ENCODE measurements around the gene IKBKG. TPM values are rescaled to one million over a fixed set of nuclear protein-coding genes. Genes with fewer than 3 reads are reported as not detected.
"Not testable (repeated sequence)": the region's sequence is repeated elsewhere in the genome, so short reads cannot be mapped to it uniquely, and the experiment has no call there.

IKBKG gene
- total RNA-seq, 1 donor = 18.5 TPM

DNA sequence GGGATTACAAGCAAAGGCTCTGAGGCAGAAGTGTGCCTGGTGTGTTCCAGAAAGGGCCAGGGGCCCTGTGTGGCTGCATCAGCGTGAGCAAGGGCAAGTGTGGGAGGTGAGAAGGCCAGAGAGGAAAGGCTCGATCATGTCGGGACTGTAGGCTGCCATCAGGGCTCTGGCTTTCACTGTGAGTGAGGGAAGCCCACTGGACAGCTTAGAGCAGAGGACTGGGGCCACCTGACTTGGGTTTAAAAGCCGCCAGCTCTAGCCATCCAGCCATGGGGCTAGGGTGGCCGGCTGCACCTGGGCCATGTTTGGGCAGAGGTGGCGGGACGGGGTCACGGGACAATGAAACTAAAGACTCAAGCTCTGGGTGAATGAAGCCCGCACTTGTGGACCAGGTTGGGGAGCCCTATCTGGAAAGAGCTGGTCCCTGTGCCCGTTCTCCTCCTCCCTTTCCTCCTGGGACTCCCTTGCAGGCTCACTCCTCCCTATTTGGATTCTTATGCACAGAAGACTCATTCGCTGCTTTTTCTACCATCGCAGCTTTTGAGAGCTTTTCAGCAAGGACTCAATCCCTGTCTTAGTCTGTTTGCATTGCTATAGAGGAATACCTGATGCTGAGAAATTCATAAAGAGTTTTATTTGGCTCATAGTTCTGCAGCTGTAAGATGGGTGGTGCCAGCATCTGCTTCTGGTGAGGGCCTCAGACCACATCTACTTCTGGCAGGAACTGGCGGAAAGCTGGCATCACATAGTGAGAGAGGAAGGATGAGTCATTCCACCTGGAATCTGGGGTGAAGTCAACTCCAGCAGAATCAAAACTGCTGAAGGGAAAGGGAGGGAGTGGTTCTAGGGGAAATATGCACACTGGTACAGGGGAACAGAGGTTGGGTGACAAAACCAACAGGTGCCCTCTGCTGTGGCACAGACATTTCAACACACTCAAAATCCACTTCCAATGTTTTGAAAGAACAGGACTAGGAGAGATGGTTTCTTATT is 56.3 kb downstream of the IKBKG start:
- Histone ChIP-seq H2AFZ (ENCODE audit: low read length) (no peak overlapping the region), H3K9me3 (ENCODE audit: low read depth, low read length) (no peaks in the 10 kb centered on the region), H3K79me2 (ENCODE audit: insufficient read depth, low read length) (no peaks in the 10 kb centered on the region), H4K20me1 (ENCODE audit: insufficient read depth, low read length) (no peaks in the 10 kb centered on the region), H3K27me3 (ENCODE audit: insufficient read depth, low read length) (no peaks in the 10 kb centered on the region), H3K4me2 (ENCODE audit: insufficient read depth, low read length) (peak overlapping the region; percentile 23), H3K4me3 (ENCODE audit: insufficient read depth, low read length) (no peak overlapping the region), H3K36me3 (ENCODE audit: insufficient read depth, low read length) (no peaks in the 10 kb centered on the region), H3K4me1 (ENCODE audit: insufficient read depth, low read length) (peaks cover 19% of the 10 kb centered on the region), H3K27ac (ENCODE audit: low read depth, low read length) (no peak overlapping the region)
- DNase-seq (ENCODE audit: insufficient read length, low spot score, missing footprints) = peak; percentile 88
- TF ChIP-seq, protein P1, sequence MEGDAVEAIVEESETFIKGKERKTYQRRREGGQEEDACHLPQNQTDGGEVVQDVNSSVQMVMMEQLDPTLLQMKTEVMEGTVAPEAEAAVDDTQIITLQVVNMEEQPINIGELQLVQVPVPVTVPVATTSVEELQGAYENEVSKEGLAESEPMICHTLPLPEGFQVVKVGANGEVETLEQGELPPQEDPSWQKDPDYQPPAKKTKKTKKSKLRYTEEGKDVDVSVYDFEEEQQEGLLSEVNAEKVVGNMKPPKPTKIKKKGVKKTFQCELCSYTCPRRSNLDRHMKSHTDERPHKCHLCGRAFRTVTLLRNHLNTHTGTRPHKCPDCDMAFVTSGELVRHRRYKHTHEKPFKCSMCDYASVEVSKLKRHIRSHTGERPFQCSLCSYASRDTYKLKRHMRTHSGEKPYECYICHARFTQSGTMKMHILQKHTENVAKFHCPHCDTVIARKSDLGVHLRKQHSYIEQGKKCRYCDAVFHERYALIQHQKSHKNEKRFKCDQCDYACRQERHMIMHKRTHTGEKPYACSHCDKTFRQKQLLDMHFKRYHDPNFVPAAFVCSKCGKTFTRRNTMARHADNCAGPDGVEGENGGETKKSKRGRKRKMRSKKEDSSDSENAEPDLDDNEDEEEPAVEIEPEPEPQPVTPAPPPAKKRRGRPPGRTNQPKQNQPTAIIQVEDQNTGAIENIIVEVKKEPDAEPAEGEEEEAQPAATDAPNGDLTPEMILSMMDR (IDR thresholded peaks at IDR 0.05; ENCODE audit: extremely low read depth, low read depth, low read length) = no peak

- Histone ChIP-seq H2AFZ (ENCODE audit: low read length) (no peak overlapping the region), H3K79me2 (ENCODE audit: insufficient read depth, low read length) (no peaks in the 10 kb centered on the region), H3K4me1 (ENCODE audit: insufficient read depth, low read length) (peaks cover 15% of the 10 kb centered on the region), H3K4me3 (ENCODE audit: insufficient read depth, low read length) (no peak overlapping the region), H3K27me3 (ENCODE audit: insufficient read depth, low read length) (no peaks in the 10 kb centered on the region), H3K36me3 (ENCODE audit: insufficient read depth, low read length) (no peaks in the 10 kb centered on the region), H4K20me1 (ENCODE audit: insufficient read depth, low read length) (no peaks in the 10 kb centered on the region), H3K27ac (ENCODE audit: low read depth, low read length) (no peak overlapping the region), H3K9me3 (ENCODE audit: low read depth, low read length) (no peaks in the 10 kb centered on the region), H3K4me2 (ENCODE audit: insufficient read depth, low read length) (no peak overlapping the region)
- TF ChIP-seq, protein P1 (IDR thresholded peaks at IDR 0.05; ENCODE audit: extremely low read depth, low read depth, low read length) = no peak
- no peak for DNase-seq (ENCODE audit: insufficient read length, low spot score, missing footprints)
These were observed 58.1 kb downstream of the IKBKG start for GRCh38 chrX:154605566-154605965.

- TF ChIP-seq, protein P1 (IDR thresholded peaks at IDR 0.05; ENCODE audit: extremely low read depth, low read depth, low read length) = no peak
- H3K27me3 ChIP-seq (ENCODE audit: insufficient read depth, low read length) = no peaks in the 10 kb centered on the region
- H3K4me2 ChIP-seq (ENCODE audit: insufficient read depth, low read length) = no peak overlapping the region
- H3K79me2 ChIP-seq (ENCODE audit: insufficient read depth, low read length) = no peaks in the 10 kb centered on the region
- H3K9me3 ChIP-seq (ENCODE audit: low read depth, low read length) = no peaks in the 10 kb centered on the region
- no peaks in the 10 kb centered on the region for H4K20me1 ChIP-seq (ENCODE audit: insufficient read depth, low read length)
- no peak overlapping the region for H2AFZ ChIP-seq (ENCODE audit: low read length)
- no peaks in the 10 kb centered on the region for H3K36me3 ChIP-seq (ENCODE audit: insufficient read depth, low read length)
- H3K27ac ChIP-seq (ENCODE audit: low read depth, low read length) = no peak overlapping the region
- DNase-seq (ENCODE audit: insufficient read length, low spot score, missing footprints) = no peak
- H3K4me1 ChIP-seq (ENCODE audit: insufficient read depth, low read length) = peaks cover 6% of the 10 kb centered on the region
- H3K4me3 ChIP-seq (ENCODE audit: insufficient read depth, low read length) = no peak overlapping the region
These were observed 60.0 kb downstream of the IKBKG start for GRCh38 chrX:154607370-154607769.

GRCh38 chrX:154607976-154608375 is 60.6 kb downstream of the IKBKG start:
- H3K4me1 ChIP-seq (ENCODE audit: insufficient read depth, low read length); H3K36me3 ChIP-seq (ENCODE audit: insufficient read depth, low read length); H3K27ac ChIP-seq (ENCODE audit: low read depth, low read length); H3K79me2 ChIP-seq (ENCODE audit: insufficient read depth, low read length); H2AFZ ChIP-seq (ENCODE audit: low read length); DNase-seq (ENCODE audit: insufficient read length, low spot score, missing footprints); H3K27me3 ChIP-seq (ENCODE audit: insufficient read depth, low read length); H3K4me3 ChIP-seq (ENCODE audit: insufficient read depth, low read length); H3K4me2 ChIP-seq (ENCODE audit: insufficient read depth, low read length); H3K9me3 ChIP-seq (ENCODE audit: low read depth, low read length); H4K20me1 ChIP-seq (ENCODE audit: insufficient read depth, low read length): not testable (repeated sequence)

DNA sequence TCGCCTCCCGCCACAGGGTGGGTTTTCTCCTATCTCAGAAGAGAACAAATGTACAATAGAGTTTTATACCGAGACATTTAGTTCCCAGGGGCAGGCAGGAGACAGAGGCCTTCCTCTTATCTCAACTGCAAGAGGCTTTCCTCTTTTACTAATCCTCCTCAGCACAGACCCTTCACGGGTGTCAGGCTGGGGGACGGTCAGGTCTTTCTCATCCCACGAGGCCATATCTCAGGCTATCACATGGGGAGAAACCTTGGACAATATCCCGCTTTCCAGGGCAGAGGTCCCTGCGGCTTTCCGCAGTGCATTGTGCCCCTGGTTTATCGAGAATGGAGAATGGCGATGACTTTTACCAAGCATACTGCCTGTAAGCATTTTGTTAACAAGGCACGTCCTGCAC is 61.4 kb downstream of the IKBKG start:
- H3K79me2 ChIP-seq (ENCODE audit: insufficient read depth, low read length); H3K36me3 ChIP-seq (ENCODE audit: insufficient read depth, low read length); H2AFZ ChIP-seq (ENCODE audit: low read length); H3K27me3 ChIP-seq (ENCODE audit: insufficient read depth, low read length); H3K4me1 ChIP-seq (ENCODE audit: insufficient read depth, low read length); H3K27ac ChIP-seq (ENCODE audit: low read depth, low read length); DNase-seq (ENCODE audit: insufficient read length, low spot score, missing footprints); H3K4me3 ChIP-seq (ENCODE audit: insufficient read depth, low read length); H3K9me3 ChIP-seq (ENCODE audit: low read depth, low read length); H3K4me2 ChIP-seq (ENCODE audit: insufficient read depth, low read length); H4K20me1 ChIP-seq (ENCODE audit: insufficient read depth, low read length): not testable (repeated sequence)

- not testable (repeated sequence) for DNase-seq (ENCODE audit: insufficient read length, low spot score, missing footprints); H3K4me1 ChIP-seq (ENCODE audit: insufficient read depth, low read length); H3K27me3 ChIP-seq (ENCODE audit: insufficient read depth, low read length); H2AFZ ChIP-seq (ENCODE audit: low read length); H3K4me2 ChIP-seq (ENCODE audit: insufficient read depth, low read length); H3K36me3 ChIP-seq (ENCODE audit: insufficient read depth, low read length); H3K4me3 ChIP-seq (ENCODE audit: insufficient read depth, low read length); H4K20me1 ChIP-seq (ENCODE audit: insufficient read depth, low read length); H3K9me3 ChIP-seq (ENCODE audit: low read depth, low read length); H3K27ac ChIP-seq (ENCODE audit: low read depth, low read length); H3K79me2 ChIP-seq (ENCODE audit: insufficient read depth, low read length)
These were observed 63.7 kb downstream of the IKBKG start for GRCh38 chrX:154611146-154611545.

All from osteoblast (primary cell).